ENCODE measurements around the gene TTC22. TPM values are rescaled to one million over a fixed set of nuclear protein-coding genes. Genes with fewer than 3 reads are reported as not detected.
A peak's percentile ranks its signal among the peaks of the same experiment; 100 is the strongest.

The TTC22 gene
- total and polyA plus RNA-seq, 3 experiments from 2014 or later, result 2.8 to 5.6 (median 2.9) TPM

- Histone ChIP-seq H3K4me1 (ENCODE audit: insufficient read depth, low read length) (no peaks in the 10 kb centered on the region), H3K4me3 (ENCODE audit: low read length) (no peak overlapping the region), H3K27me3 (ENCODE audit: insufficient read depth, low read length, poor library complexity, severe bottlenecking) (no peaks in the 10 kb centered on the region), H3K9me3 (ENCODE audit: low read length) (no peaks in the 10 kb centered on the region), H3K27ac (ENCODE audit: low read depth, low read length) (no peak overlapping the region), H3K36me3 (ENCODE audit: insufficient read depth, low read length) (no peaks in the 10 kb centered on the region)
- Mint-ChIP-seq H3K9me3 (no peaks in the 10 kb centered on the region), H3K4me3 (no peak overlapping the region), H3K4me1 (no peaks in the 10 kb centered on the region), H3K27ac (peak overlapping the region in 1 of 8 donors; percentile 42), H3K36me3 (peaks cover 0 to 4% (median under 1%) of the 10 kb centered on the region in 3 donors), H3K27me3 (no peaks in the 10 kb centered on the region)
- no peak for DNase-seq
- POLR2A ChIA-PET, result no interaction called here
- CTCF ChIA-PET, result no interaction called here
Observed at GRCh38 chr1:54845772-54846171, 44.6 kb upstream of the TTC22 start.

DNA sequence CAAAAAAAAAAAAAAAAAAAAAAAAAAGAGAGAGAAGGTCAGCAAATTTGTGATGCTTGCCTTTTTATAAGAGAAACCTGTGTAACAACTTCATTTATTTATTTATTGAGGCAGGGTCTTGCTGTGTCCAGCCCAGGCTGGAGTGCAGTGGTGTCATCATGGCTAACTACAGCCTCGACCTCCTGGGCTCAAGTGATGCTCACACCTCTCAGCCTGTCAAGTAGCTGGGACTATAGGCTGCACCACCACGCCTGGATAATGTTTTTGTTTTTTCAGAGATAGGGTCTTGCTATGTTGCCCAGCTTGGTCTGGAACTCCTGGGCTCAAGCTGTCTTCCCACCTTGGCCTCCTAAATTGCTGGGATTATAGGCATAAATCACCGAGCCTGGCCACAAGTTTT, 43.4 kb upstream of the TTC22 start:
- Mint-ChIP-seq H3K9me3 (no peaks in the 10 kb centered on the region), H3K27ac (no peak overlapping the region), H3K36me3 (peaks cover 0 to 11% (median 3%) of the 10 kb centered on the region in 3 donors), H3K27me3 (no peaks in the 10 kb centered on the region), H3K4me3 (no peak overlapping the region), H3K4me1 (no peaks in the 10 kb centered on the region)
- POLR2A ChIA-PET, result no interaction called here
- Histone ChIP-seq H3K36me3 (ENCODE audit: insufficient read depth, low read length) (no peaks in the 10 kb centered on the region), H3K4me3 (ENCODE audit: low read length) (no peak overlapping the region), H3K27me3 (ENCODE audit: insufficient read depth, low read length, poor library complexity, severe bottlenecking) (no peaks in the 10 kb centered on the region), H3K4me1 (ENCODE audit: insufficient read depth, low read length) (no peaks in the 10 kb centered on the region), H3K9me3 (ENCODE audit: low read length) (no peaks in the 10 kb centered on the region), H3K27ac (ENCODE audit: low read depth, low read length) (no peak overlapping the region)
- CTCF ChIA-PET, result no interaction called here
- no peak for DNase-seq

DNA sequence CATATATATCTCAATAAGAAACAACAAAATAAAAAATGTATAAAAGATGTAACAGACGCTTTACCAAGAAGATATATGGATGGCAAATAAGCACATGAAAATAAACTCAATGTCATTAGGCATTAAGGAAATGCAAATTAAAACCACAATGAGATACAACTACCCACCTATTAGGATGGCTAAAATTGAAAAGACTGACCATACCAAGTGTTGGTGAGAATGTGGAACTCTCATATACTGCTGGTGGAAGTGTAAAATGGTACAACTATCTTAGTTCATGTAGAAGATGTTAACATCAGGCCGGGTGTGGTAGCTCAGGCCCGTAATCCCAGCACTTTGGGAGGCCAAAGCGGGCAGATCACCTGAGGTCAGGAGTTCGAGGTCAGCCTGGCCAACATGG, 42.3 kb upstream of the TTC22 start:
- Mint-ChIP-seq H3K9me3 (no peaks in the 10 kb centered on the region), H3K4me1 (no peaks in the 10 kb centered on the region), H3K27ac (no peak overlapping the region), H3K4me3 (no peak overlapping the region), H3K27me3 (peaks cover 0 to 2% of the 10 kb centered on the region in 2 donors), H3K36me3 (peaks cover 0 to 11% (median 5%) of the 10 kb centered on the region in 3 donors)
- no peak overlapping the region for H3K27ac ChIP-seq (ENCODE audit: low read depth, low read length)
- H3K36me3 ChIP-seq (ENCODE audit: insufficient read depth, low read length), result no peaks in the 10 kb centered on the region
- ChIA-PET CTCF (no interaction called here), POLR2A (no interaction called here)
- no peak overlapping the region for H3K4me3 ChIP-seq (ENCODE audit: low read length)
- no peaks in the 10 kb centered on the region for H3K9me3 ChIP-seq (ENCODE audit: low read length)
- no peak for DNase-seq
- H3K27me3 ChIP-seq (ENCODE audit: insufficient read depth, low read length, poor library complexity, severe bottlenecking), result no peaks in the 10 kb centered on the region
- H3K4me1 ChIP-seq (ENCODE audit: insufficient read depth, low read length), result no peaks in the 10 kb centered on the region

GRCh38 chr1:54842963-54843362, 41.8 kb upstream of the TTC22 start:
- Mint-ChIP-seq H3K4me3 (no peak overlapping the region), H3K36me3 (peaks cover 0 to 12% (median 5%) of the 10 kb centered on the region in 3 donors), H3K9me3 (no peaks in the 10 kb centered on the region), H3K4me1 (no peaks in the 10 kb centered on the region), H3K27ac (no peak overlapping the region), H3K27me3 (peaks cover 0 to 2% of the 10 kb centered on the region in 2 donors)
- POLR2A ChIA-PET, result no interaction called here
- no peak overlapping the region for H3K27ac ChIP-seq (ENCODE audit: low read depth, low read length)
- no peaks in the 10 kb centered on the region for H3K9me3 ChIP-seq (ENCODE audit: low read length)
- no peak overlapping the region for H3K4me3 ChIP-seq (ENCODE audit: low read length)
- CTCF ChIA-PET, result no interaction called here
- H3K27me3 ChIP-seq (ENCODE audit: insufficient read depth, low read length, poor library complexity, severe bottlenecking), result no peaks in the 10 kb centered on the region
- no peak for DNase-seq
- no peaks in the 10 kb centered on the region for H3K4me1 ChIP-seq (ENCODE audit: insufficient read depth, low read length)
- H3K36me3 ChIP-seq (ENCODE audit: insufficient read depth, low read length), result no peaks in the 10 kb centered on the region

DNA sequence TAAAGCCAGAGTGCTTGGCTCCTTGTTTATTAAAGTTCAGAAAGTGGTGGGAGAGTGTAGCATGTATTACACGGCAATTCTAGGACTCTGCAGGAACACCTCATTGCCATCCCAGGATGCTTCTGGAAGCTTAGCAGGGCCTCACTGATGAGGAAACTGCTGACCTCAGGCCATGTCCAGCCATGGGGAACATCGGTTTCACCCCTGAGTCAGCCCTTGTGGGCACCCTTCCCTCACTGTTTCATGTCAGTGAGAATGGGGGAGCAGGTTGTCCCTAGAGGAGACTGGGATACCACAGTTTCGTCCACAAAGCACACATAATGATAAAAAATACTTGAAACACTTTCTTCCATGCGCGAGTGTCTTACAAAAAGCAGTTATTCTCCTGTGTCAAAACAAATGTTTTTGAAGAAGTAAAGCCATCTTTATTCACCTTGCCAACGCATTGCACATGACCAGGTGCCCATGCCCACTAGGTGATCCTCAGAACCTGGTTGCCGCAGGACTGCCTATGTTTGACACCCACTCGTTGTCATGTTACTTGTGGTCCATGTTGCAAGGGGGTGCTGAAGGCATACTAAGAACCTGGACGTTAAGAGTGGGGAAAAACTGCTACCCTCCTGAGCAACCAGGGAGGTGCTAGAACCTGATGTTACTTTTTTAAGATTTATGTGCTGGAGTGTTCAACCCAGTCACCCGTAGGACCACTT, 41.2 kb upstream of the TTC22 start:
- Histone ChIP-seq H3K36me3 (ENCODE audit: insufficient read depth, low read length) (no peaks in the 10 kb centered on the region), H3K4me3 (ENCODE audit: low read length) (no peak overlapping the region), H3K9me3 (ENCODE audit: low read length) (no peaks in the 10 kb centered on the region), H3K27me3 (ENCODE audit: insufficient read depth, low read length, poor library complexity, severe bottlenecking) (no peaks in the 10 kb centered on the region), H3K4me1 (ENCODE audit: insufficient read depth, low read length) (no peaks in the 10 kb centered on the region), H3K27ac (ENCODE audit: low read depth, low read length) (no peak overlapping the region)
- no peak for DNase-seq
- no peaks in the 10 kb centered on the region for H3K9me3 Mint-ChIP-seq
- no peak overlapping the region for H3K27ac Mint-ChIP-seq
- no peak overlapping the region for H3K4me3 Mint-ChIP-seq
- H3K36me3 Mint-ChIP-seq, result peaks cover 0 to 16% (median 5%) of the 10 kb centered on the region in 3 donors
- ChIA-PET POLR2A (no interaction called here), CTCF (no interaction called here)
- peaks cover 0 to 2% of the 10 kb centered on the region in 2 donors for H3K27me3 Mint-ChIP-seq
- H3K4me1 Mint-ChIP-seq, result no peaks in the 10 kb centered on the region

DNA sequence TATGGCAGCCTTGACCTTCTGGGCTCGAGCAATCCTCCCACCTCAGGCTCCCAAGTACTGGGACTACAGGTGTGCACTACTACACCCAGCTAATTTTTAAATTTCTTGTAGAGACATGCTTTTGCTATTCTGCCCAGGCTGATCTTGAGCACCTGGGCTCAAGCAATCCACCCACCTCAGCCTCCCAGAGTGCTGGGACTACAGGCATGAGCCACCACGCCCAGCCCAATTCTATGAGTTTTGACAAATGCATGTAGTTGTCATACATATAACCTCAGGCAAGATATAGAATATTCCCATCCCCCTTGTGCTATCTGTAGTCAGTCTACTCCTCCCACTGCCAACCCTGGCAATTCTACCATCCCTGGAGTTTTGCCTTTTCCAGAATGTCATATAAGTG, 38.7 kb upstream of the TTC22 start:
- Mint-ChIP-seq H3K4me1 (no peaks in the 10 kb centered on the region), H3K27me3 (peaks cover 2 to 3% of the 10 kb centered on the region in 2 donors), H3K36me3 (peaks cover 0 to 16% (median 5%) of the 10 kb centered on the region in 3 donors), H3K9me3 (no peaks in the 10 kb centered on the region), H3K4me3 (no peak overlapping the region), H3K27ac (no peak overlapping the region)
- no peak for DNase-seq
- H3K4me3 ChIP-seq (ENCODE audit: low read length), result no peak overlapping the region
- H3K27me3 ChIP-seq (ENCODE audit: insufficient read depth, low read length, poor library complexity, severe bottlenecking), result no peaks in the 10 kb centered on the region
- ChIA-PET CTCF (no interaction called here), POLR2A (no interaction called here)
- H3K27ac ChIP-seq (ENCODE audit: low read depth, low read length), result no peak overlapping the region
- H3K9me3 ChIP-seq (ENCODE audit: low read length), result no peaks in the 10 kb centered on the region
- no peaks in the 10 kb centered on the region for H3K4me1 ChIP-seq (ENCODE audit: insufficient read depth, low read length)
- no peaks in the 10 kb centered on the region for H3K36me3 ChIP-seq (ENCODE audit: insufficient read depth, low read length)

DNA sequence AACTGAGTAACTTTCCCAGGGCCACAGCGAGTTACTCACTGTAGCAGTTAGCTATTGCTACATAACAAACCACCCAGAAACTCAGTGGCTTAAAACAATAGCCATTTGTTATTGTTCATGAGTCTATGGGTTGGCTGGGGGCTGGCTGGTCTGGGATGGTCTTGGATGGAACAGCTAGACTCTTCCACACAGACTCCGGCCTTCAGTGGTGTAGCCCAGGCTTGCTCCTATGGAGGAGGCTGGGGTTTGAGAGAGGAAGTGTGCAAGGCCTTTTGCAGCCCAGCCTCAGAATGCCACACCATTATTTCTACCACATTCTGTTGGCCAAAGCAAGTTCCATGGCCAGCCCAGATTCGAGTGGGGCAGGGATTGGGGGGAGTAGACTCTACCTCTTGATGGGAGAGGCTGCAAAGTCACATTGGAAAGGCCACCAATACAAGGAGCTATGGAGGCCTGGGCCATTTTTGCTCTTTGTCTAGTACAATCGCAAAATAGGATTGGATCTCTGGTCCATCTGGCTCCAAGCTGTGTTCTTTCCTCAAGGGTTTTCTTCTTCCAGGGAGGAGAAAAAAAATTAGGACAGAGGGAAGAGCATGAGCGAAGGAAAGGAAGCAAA, 37.5 kb upstream of the TTC22 start:
- Histone ChIP-seq H3K27me3 (ENCODE audit: insufficient read depth, low read length, poor library complexity, severe bottlenecking) (no peaks in the 10 kb centered on the region), H3K9me3 (ENCODE audit: low read length) (no peaks in the 10 kb centered on the region), H3K27ac (ENCODE audit: low read depth, low read length) (no peak overlapping the region), H3K4me3 (ENCODE audit: low read length) (no peak overlapping the region), H3K4me1 (ENCODE audit: insufficient read depth, low read length) (no peaks in the 10 kb centered on the region), H3K36me3 (ENCODE audit: insufficient read depth, low read length) (no peaks in the 10 kb centered on the region)
- ChIA-PET CTCF (no interaction called here), POLR2A (no interaction called here)
- no peak for DNase-seq
- Mint-ChIP-seq H3K9me3 (no peaks in the 10 kb centered on the region), H3K4me1 (no peaks in the 10 kb centered on the region), H3K27ac (peak overlapping the region in 1 of 8 donors; percentile 24), H3K27me3 (peaks cover 2 to 3% of the 10 kb centered on the region in 2 donors), H3K4me3 (no peak overlapping the region), H3K36me3 (peaks cover 0 to 16% (median 7%) of the 10 kb centered on the region in 3 donors)

GRCh38 chr1:54837002-54837853, 36.1 kb upstream of the TTC22 start:
- H3K27me3 ChIP-seq (ENCODE audit: insufficient read depth, low read length, poor library complexity, severe bottlenecking), result no peaks in the 10 kb centered on the region
- POLR2A ChIA-PET, result no interaction called here
- H3K4me3 ChIP-seq (ENCODE audit: low read length), result no peak overlapping the region
- CTCF ChIA-PET, result no interaction called here
- Mint-ChIP-seq H3K9me3 (no peaks in the 10 kb centered on the region), H3K4me3 (no peak overlapping the region), H3K4me1 (no peaks in the 10 kb centered on the region), H3K36me3 (peaks cover 0 to 12% (median 7%) of the 10 kb centered on the region in 3 donors), H3K27me3 (peaks cover 2 to 3% of the 10 kb centered on the region in 2 donors), H3K27ac (no peak overlapping the region)
- H3K36me3 ChIP-seq (ENCODE audit: insufficient read depth, low read length), result no peaks in the 10 kb centered on the region
- no peak overlapping the region for H3K27ac ChIP-seq (ENCODE audit: low read depth, low read length)
- no peak for DNase-seq
- no peaks in the 10 kb centered on the region for H3K4me1 ChIP-seq (ENCODE audit: insufficient read depth, low read length)
- no peaks in the 10 kb centered on the region for H3K9me3 ChIP-seq (ENCODE audit: low read length)
